Adrenal gland (tissue), 5 donors: ENCODE results near the gene ACAT2.

Experiments used
- POLR2A ChIP-seq, 2 donors: fragments of 450-650 bp; IDR thresholded peaks; one replicate each; pipeline ENCODE4 v1.6.1; 2017; ENCODE audit warnings: antibody characterized with exemption in 2 of 2, mild to moderate bottlenecking in 2 of 2, moderate library complexity in 1 of 2
- TF ChIP-seq, protein P1 (sequence below), 6 experiments: fragments of 450-650 bp in 4 of 6; fragments of 200-600 bp in 2 of 6; sonication (generic) in 1 of 6; IDR thresholded peaks; 1 replicate in 5 of 6; 2 replicates in 1 of 6; pipeline versions ENCODE4 v1.5.1 to v1.8.0; 2016 to 2021; ENCODE audit warnings: antibody characterized with exemption in 6 of 6, mild to moderate bottlenecking in 2 of 6, moderate library complexity in 1 of 6
- donor health status: DM: no; HTN: no; CAD: no.

DNA sequence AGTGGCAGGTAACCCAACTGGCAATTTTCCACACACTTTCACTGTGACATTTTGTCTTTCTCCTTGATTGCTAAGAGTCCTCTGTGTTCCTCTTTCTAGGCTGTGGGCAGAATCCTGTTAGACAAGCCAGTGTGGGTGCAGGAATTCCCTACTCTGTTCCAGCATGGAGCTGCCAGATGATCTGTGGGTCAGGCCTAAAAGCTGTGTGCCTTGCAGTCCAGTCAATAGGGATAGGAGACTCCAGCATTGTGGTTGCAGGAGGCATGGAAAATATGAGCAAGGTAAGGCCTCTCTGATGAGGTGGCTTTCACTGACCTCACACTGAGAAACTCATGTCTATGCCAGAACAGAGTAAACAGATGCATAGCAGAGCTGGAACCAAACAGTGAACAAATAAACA lies 5.1 kb downstream of the ACAT2 start:
- no peak for TF ChIP-seq POLR2A (IDR thresholded peaks at IDR 0.05)
- TF ChIP-seq, protein P1, sequence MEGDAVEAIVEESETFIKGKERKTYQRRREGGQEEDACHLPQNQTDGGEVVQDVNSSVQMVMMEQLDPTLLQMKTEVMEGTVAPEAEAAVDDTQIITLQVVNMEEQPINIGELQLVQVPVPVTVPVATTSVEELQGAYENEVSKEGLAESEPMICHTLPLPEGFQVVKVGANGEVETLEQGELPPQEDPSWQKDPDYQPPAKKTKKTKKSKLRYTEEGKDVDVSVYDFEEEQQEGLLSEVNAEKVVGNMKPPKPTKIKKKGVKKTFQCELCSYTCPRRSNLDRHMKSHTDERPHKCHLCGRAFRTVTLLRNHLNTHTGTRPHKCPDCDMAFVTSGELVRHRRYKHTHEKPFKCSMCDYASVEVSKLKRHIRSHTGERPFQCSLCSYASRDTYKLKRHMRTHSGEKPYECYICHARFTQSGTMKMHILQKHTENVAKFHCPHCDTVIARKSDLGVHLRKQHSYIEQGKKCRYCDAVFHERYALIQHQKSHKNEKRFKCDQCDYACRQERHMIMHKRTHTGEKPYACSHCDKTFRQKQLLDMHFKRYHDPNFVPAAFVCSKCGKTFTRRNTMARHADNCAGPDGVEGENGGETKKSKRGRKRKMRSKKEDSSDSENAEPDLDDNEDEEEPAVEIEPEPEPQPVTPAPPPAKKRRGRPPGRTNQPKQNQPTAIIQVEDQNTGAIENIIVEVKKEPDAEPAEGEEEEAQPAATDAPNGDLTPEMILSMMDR (IDR thresholded peaks at IDR 0.05) = no peak
